GM12878 (cell line): Measurements from ENCODE around the gene RTCA. TPM values are rescaled to one million over a fixed set of nuclear protein-coding genes. Genes with fewer than 3 reads are reported as not detected.
A peak's percentile ranks its signal among the peaks of the same experiment; 100 is the strongest.

Experiments used
- ATF2 ChIP-seq: IDR thresholded peaks from 2 replicates; pipeline ENCODE4 v1.6.1; 2012; ENCODE audit warnings: low read length, inconsistent platforms
- BHLHE40 ChIP-seq, 2 experiments: fragments of 450-650 bp in 1 of 2; IDR thresholded peaks; 2 replicates each; pipeline ENCODE4 v1.6.1; 2011 to 2017; ENCODE audit warnings: low read depth in 2 of 2, borderline replicate concordance in 1 of 2, improper control_type of control experiment in 1 of 2, low read length in 1 of 2, mild to moderate bottlenecking in 1 of 2
- CHD4 ChIP-seq: fragments of 200-600 bp; sonication (generic); IDR thresholded peaks from 2 replicates; pipeline ENCODE4 v1.6.1; 2016; ENCODE audit warnings: mild to moderate bottlenecking
- E2F8 ChIP-seq: fragments of 450-650 bp; IDR thresholded peaks from 2 replicates; pipeline ENCODE4 v1.6.1; 2018; ENCODE audit warnings: mild to moderate bottlenecking, low read depth, moderate library complexity; ENCODE audit not compliant: partially characterized antibody
- E4F1 ChIP-seq: fragments of 450-650 bp; IDR thresholded peaks from 2 replicates; pipeline ENCODE4 v1.6.1; 2018; ENCODE audit warnings: borderline replicate concordance, mild to moderate bottlenecking; ENCODE audit not compliant: partially characterized antibody
- ETV6 ChIP-seq, 2 experiments: fragments of 450-650 bp in 1 of 2; IDR thresholded peaks in 1 of 2; conservative IDR thresholded peaks in 1 of 2; 2 replicates each; pipeline ENCODE4 v1.6.1; 2014; ENCODE audit warnings: antibody characterized with exemption in 1 of 2, borderline replicate concordance in 1 of 2, low read depth in 1 of 2, mild to moderate bottlenecking in 1 of 2, moderate library complexity in 1 of 2
- FOS ChIP-seq: IDR thresholded peaks from 3 replicates; pipeline ENCODE4 v1.6.1; 2011; ENCODE audit warnings: borderline replicate concordance; ENCODE audit not compliant: insufficient read length; ENCODE audit errors: extremely low read depth
- FOXK2 ChIP-seq: fragments of 450-650 bp; IDR thresholded peaks from 2 replicates; pipeline ENCODE4 v1.6.1; 2017; ENCODE audit warnings: mild to moderate bottlenecking, moderate library complexity
- KAT2A ChIP-seq: conservative IDR thresholded peaks from 2 replicates; pipeline ENCODE4 v1.6.1; 2011; ENCODE audit warnings: low read depth, low read length; ENCODE audit not compliant: control insufficient read depth
- MXI1 ChIP-seq: fragments of 150-350 bp; IDR thresholded peaks from 2 replicates; pipeline ENCODE4 v1.6.1; 2011; ENCODE audit warnings: low read depth, mild to moderate bottlenecking, inconsistent platforms, low read length, improper control_type of control experiment
- NRF1 ChIP-seq: conservative IDR thresholded peaks from 2 replicates; pipeline ENCODE4 v1.6.1; 2011; ENCODE audit warnings: mild to moderate bottlenecking, low read depth, low read length, improper control_type of control experiment
- SIX5 ChIP-seq: IDR thresholded peaks from 2 replicates; pipeline ENCODE4 v1.6.1; 2011; ENCODE audit warnings: mild to moderate bottlenecking, low read depth, low read length, moderate library complexity; ENCODE audit not compliant: severe bottlenecking
- SKIL ChIP-seq: fragments of 450-650 bp; IDR thresholded peaks from 2 replicates; pipeline ENCODE4 v1.6.1; 2017; ENCODE audit warnings: mild to moderate bottlenecking, low read depth, inconsistent platforms; ENCODE audit not compliant: poor library complexity, severe bottlenecking
- SPI1 ChIP-seq: IDR thresholded peaks from 2 replicates; pipeline ENCODE4 v1.6.1; 2011; ENCODE audit warnings: low read depth, mild to moderate bottlenecking, low read length, moderate library complexity, borderline replicate concordance; ENCODE audit not compliant: insufficient read depth
- TCF7 ChIP-seq: IDR thresholded peaks from 2 replicates; pipeline ENCODE4 v1.6.1; 2014; ENCODE audit warnings: antibody characterized with exemption, borderline replicate concordance
- ZBTB33 ChIP-seq: fragments of 450-650 bp; IDR thresholded peaks from 2 replicates; pipeline ENCODE4 v1.6.1; 2017; ENCODE audit warnings: mild to moderate bottlenecking
- ZNF622 ChIP-seq: fragments of 450-650 bp; IDR thresholded peaks from 2 replicates; pipeline ENCODE4 v1.6.1; 2017; ENCODE audit warnings: mild to moderate bottlenecking, inconsistent platforms
- polyA plus RNA-seq, 11 experiments: library from polyadenylated mRNA; depleted of rRNA in 4 of 11; unstranded in 6 of 11; stranded (reverse) in 5 of 11; fragments of >200 nt; fragmentation: Nextera tagmentation in 4 of 11; fragmentation: Illumina TruSeq in 1 of 11; extraction: Ambion mirVana in 4 of 11; extraction: Trizol in 1 of 11; gene quantifications; 1 replicate in 1 of 11; 2 replicates in 10 of 11; pipeline versions ENCODE4 v1.2.1 to v1.2.3, GENCODE V29; 2011 to 2016; ENCODE audit warnings: inconsistent platforms in 2 of 11, missing spikeins in 2 of 11, low read depth in 1 of 11
- total RNA-seq, 4 experiments: library from RNA; depleted of rRNA in 3 of 4; stranded (reverse); fragments of >200 nt in 3 of 4; fragmentation: Illumina TruSeq in 1 of 4; extraction: Trizol in 1 of 4; gene quantifications; 2 replicates each; pipeline versions ENCODE4 v1.2.1 to v1.2.3, GENCODE V29; 2013 to 2021

Gene RTCA
- total and polyA plus RNA-seq, 10 of the 15 experiments (the other 5 are each of a cell fraction or from before 2014, with no cell fraction given), result 10.3 to 63.5 (median 37.3) TPM

GRCh38 chr1:100265931-100266740 lies at the start of gene RTCA (continued):
- TF ChIP-seq FOS (no peak), ZBTB33 (no peak), ETV6 (conservative IDR thresholded peaks at IDR 0.05 in 1 of 2, IDR thresholded peaks at IDR 0.05 in 1 of 2; ENCODE audit: borderline replicate concordance in 1 of 2, low read depth in 1 of 2) (no peak), CHD4 (no peak), E2F8 (no peak), SKIL (no peak), E4F1 (peak; percentile 69), BHLHE40 (IDR thresholded peaks at IDR 0.05; ENCODE audit: borderline replicate concordance in 1 of 2, low read depth in 2 of 2, low read length in 1 of 2) (peak in 1 of 2 experiments; percentile 18; a peak in 1 of 4 replicates), SIX5 (no peak), NRF1 (peak; percentile 73), MXI1 (no peak), ATF2 (no peak), TCF7 (no peak), SPI1 (peak; percentile 61; the same call in 1 of the 2 replicates), FOXK2 (no peak), ZNF622 (no peak), KAT2A (no peak)
